Loucy (cell line): Measurements from ENCODE around the gene TRPM3.

Experiments
- H2AFZ ChIP-seq: fragments of 200-600 bp; sonication (generic); 2 replicates; pipeline ENCODE4 v1.6.0; 2016; ENCODE audit warnings: antibody characterized with exemption, mild to moderate bottlenecking, low read length, moderate library complexity
- H3F3A ChIP-seq: fragments of 200-600 bp; 2 replicates; pipeline ENCODE4 v1.6.0; 2016; ENCODE audit warnings: antibody characterized with exemption, low read depth, mild to moderate bottlenecking
- H3K27me3 ChIP-seq: fragments of 200-600 bp; sonication (generic); 2 replicates; pipeline ENCODE4 v1.6.1; 2014; ENCODE audit warnings: low read length, mild to moderate bottlenecking; ENCODE audit not compliant: insufficient read depth, poor library complexity, severe bottlenecking
- H3K36me3 ChIP-seq: fragments of 200-600 bp; sonication (generic); 2 replicates; pipeline ENCODE4 v1.6.1; 2016; ENCODE audit warnings: low read length; ENCODE audit not compliant: insufficient read depth
- H3K4me1 ChIP-seq: fragments of 200-600 bp; sonication (generic); 2 replicates; pipeline ENCODE4 v1.5.1; 2014; ENCODE audit warnings: low read length, mild to moderate bottlenecking; ENCODE audit not compliant: insufficient read depth, poor library complexity, severe bottlenecking
- H3K4me2 ChIP-seq: fragments of 200-600 bp; sonication (generic); 2 replicates; pipeline ENCODE4 v1.6.0; 2014; ENCODE audit warnings: antibody characterized with exemption, low read length, low read depth, mild to moderate bottlenecking; ENCODE audit not compliant: poor library complexity, severe bottlenecking
- H3K4me3 ChIP-seq: fragments of 200-600 bp; sonication (generic); 2 replicates; pipeline ENCODE4 v1.5.1; 2014; ENCODE audit warnings: low read length, mild to moderate bottlenecking, mixed read lengths; ENCODE audit not compliant: poor library complexity, severe bottlenecking
- H3K79me2 ChIP-seq: fragments of 200-600 bp; sonication (generic); 2 replicates; pipeline ENCODE4 v1.6.1; 2014; ENCODE audit warnings: low read length; ENCODE audit not compliant: insufficient read depth
- H3K9ac ChIP-seq: fragments of 200-600 bp; sonication (generic); 2 replicates; pipeline ENCODE4 v1.6.0; 2014; ENCODE audit warnings: mild to moderate bottlenecking, low read depth, low read length, moderate library complexity; ENCODE audit not compliant: poor library complexity, severe bottlenecking
- H3K9me2 ChIP-seq: fragments of 200-600 bp; sonication (generic); replicated peaks from 2 replicates; pipeline ENCODE4 v1.6.1; 2016; ENCODE audit warnings: low read depth, low read length, mixed read lengths
- H3K9me3 ChIP-seq: fragments of 200-600 bp; sonication (generic); 2 replicates; pipeline ENCODE4 v1.6.1; 2014; ENCODE audit warnings: mild to moderate bottlenecking, antibody characterized with exemption, low read length, low read depth; ENCODE audit not compliant: insufficient read depth
- H4K20me1 ChIP-seq: fragments of 200-600 bp; sonication (generic); 2 replicates; pipeline ENCODE4 v1.6.0; 2014; ENCODE audit warnings: antibody characterized with exemption, low read length, mild to moderate bottlenecking; ENCODE audit not compliant: insufficient read depth, poor library complexity, severe bottlenecking
- CTCF ChIP-seq: fragments of 200-600 bp; sonication (generic); conservative IDR thresholded peaks from 2 replicates; pipeline ENCODE4 v1.5.1; 2014; ENCODE audit warnings: mild to moderate bottlenecking, antibody characterized with exemption, low read length
- EZH2phosphoT487 ChIP-seq: fragments of 200-600 bp; IDR thresholded peaks from 2 replicates; pipeline ENCODE4 v1.6.1; 2018; ENCODE audit warnings: antibody characterized with exemption, mild to moderate bottlenecking, moderate library complexity, borderline replicate concordance

The TRPM3 gene

GRCh38 chr9:71127301-71127700 lies 5.9 kb upstream of the TRPM3 start:
- no peak overlapping the region for H2AFZ ChIP-seq
- H3F3A ChIP-seq = no peaks in the 10 kb centered on the region
- H4K20me1 ChIP-seq = no peaks in the 10 kb centered on the region
- no peaks in the 10 kb centered on the region for H3K36me3 ChIP-seq
- H3K4me2 ChIP-seq = no peak overlapping the region
- H3K9me2 ChIP-seq = no peaks in the 10 kb centered on the region
- no peaks in the 10 kb centered on the region for H3K9me3 ChIP-seq
- no peaks in the 10 kb centered on the region for H3K27me3 ChIP-seq
- no peaks in the 10 kb centered on the region for H3K79me2 ChIP-seq
- H3K4me3 ChIP-seq = no peak overlapping the region
- no peak for TF ChIP-seq EZH2phosphoT487
- no peak for TF ChIP-seq CTCF
- no peak overlapping the region for H3K9ac ChIP-seq
- no peaks in the 10 kb centered on the region for H3K4me1 ChIP-seq

GRCh38 chr9:71122421-71122820 lies 1.0 kb upstream of the TRPM3 start:
- Histone ChIP-seq H3K9me3 (no peaks in the 10 kb centered on the region), H2AFZ (no peak overlapping the region), H3K36me3 (no peaks in the 10 kb centered on the region), H4K20me1 (no peaks in the 10 kb centered on the region), H3K4me1 (no peaks in the 10 kb centered on the region), H3F3A (no peaks in the 10 kb centered on the region), H3K79me2 (no peaks in the 10 kb centered on the region), H3K9me2 (no peaks in the 10 kb centered on the region), H3K4me3 (no peak overlapping the region), H3K9ac (no peak overlapping the region), H3K4me2 (no peak overlapping the region), H3K27me3 (no peaks in the 10 kb centered on the region)
- TF ChIP-seq CTCF (no peak), EZH2phosphoT487 (no peak)

GRCh38 chr9:71122022-71122275 lies 528 bp upstream of the TRPM3 start:
- H4K20me1 ChIP-seq = no peaks in the 10 kb centered on the region
- H3K9ac ChIP-seq = no peak overlapping the region
- H3K4me1 ChIP-seq = no peaks in the 10 kb centered on the region
- no peak overlapping the region for H3K4me3 ChIP-seq
- no peaks in the 10 kb centered on the region for H3K9me2 ChIP-seq
- no peaks in the 10 kb centered on the region for H3K79me2 ChIP-seq
- no peaks in the 10 kb centered on the region for H3F3A ChIP-seq
- no peaks in the 10 kb centered on the region for H3K27me3 ChIP-seq
- H3K9me3 ChIP-seq = no peaks in the 10 kb centered on the region
- H3K4me2 ChIP-seq = no peak overlapping the region
- H2AFZ ChIP-seq = no peak overlapping the region
- no peaks in the 10 kb centered on the region for H3K36me3 ChIP-seq
- TF ChIP-seq CTCF (no peak), EZH2phosphoT487 (no peak)
